B cell (primary cell): ENCODE results near the gene ARHGAP28. TPM values are rescaled to one million over a fixed set of nuclear protein-coding genes. Genes with fewer than 3 reads are reported as not detected.

Experiments used
- ATAC-seq: fragments of 200-7000 bp; cut with Tn5 transposase; one replicate; pipeline ENCODE4 v1.10.0; 2021; ENCODE audit warnings: low read depth, mild to moderate bottlenecking, moderate number of reproducible peaks, moderate library complexity
- CTCF ChIA-PET: fragments of 350-600 bp; sonication (Branson Sonifier 250); formaldehyde crosslinking; loops from one replicate; lab custom pipeline; 2021; ENCODE audit warnings: antibody characterized with exemption, inconsistent platforms; lab: Charles Lee
- POLR2A ChIA-PET: fragments of 350-600 bp; sonication (Branson Sonifier 250); formaldehyde crosslinking; loops from one replicate; lab custom pipeline; 2021; ENCODE audit warnings: antibody characterized with exemption; lab: Charles Lee
- DNase-seq: peaks from one replicate; pipeline ENCODE4 v3.0.0; 2013
- H2AFZ ChIP-seq: 2 replicates; pipeline ENCODE4 v1.6.1; 2012; ENCODE audit warnings: mild to moderate bottlenecking, low read depth, low read length; ENCODE audit not compliant: insufficient read depth, poor library complexity, severe bottlenecking
- H3K27ac ChIP-seq, 2 donors: 1 replicate in 1 of 2; 2 replicates in 1 of 2; pipeline ENCODE4 v1.5.1; 2012 to 2013; ENCODE audit warnings: low read length in 2 of 2, mild to moderate bottlenecking in 2 of 2, moderate library complexity in 1 of 2
- H3K27me3 ChIP-seq, 4 experiments: fragments of 200-600 bp in 1 of 4; sonication (generic) in 1 of 4; replicated peaks in 1 of 4; 1 replicate in 2 of 4; 2 replicates in 2 of 4; pipeline versions ENCODE4 v1.6.1 to v1.7.0; 2013 to 2016; ENCODE audit warnings: low read length in 3 of 4, mild to moderate bottlenecking in 2 of 4, mixed read lengths in 1 of 4, moderate library complexity in 1 of 4; ENCODE audit not compliant: insufficient read depth in 4 of 4, control insufficient read depth in 3 of 4; ENCODE audit errors: control extremely low read depth in 1 of 4
- H3K36me3 ChIP-seq, 2 experiments: replicated peaks in 1 of 2; 1 replicate in 1 of 2; 2 replicates in 1 of 2; pipeline versions ENCODE4 v1.6.1 to v1.7.1; 2013; ENCODE audit warnings: low read length in 1 of 2; ENCODE audit not compliant: insufficient read depth in 2 of 2, control insufficient read depth in 1 of 2; ENCODE audit errors: control extremely low read depth in 1 of 2, extremely low read depth in 1 of 2
- H3K4me1 ChIP-seq, 2 donors: fragments of 200-600 bp in 1 of 2; sonication (generic) in 1 of 2; 1 replicate in 1 of 2; 2 replicates in 1 of 2; pipeline versions ENCODE4 v1.5.1 to v1.6.1; 2013 to 2017; ENCODE audit warnings: low read length in 2 of 2; ENCODE audit not compliant: control insufficient read depth in 2 of 2, insufficient read depth in 2 of 2
- H3K4me2 ChIP-seq: replicated peaks from 2 replicates; pipeline ENCODE3; 2012; ENCODE audit warnings: mild to moderate bottlenecking, low read depth, low read length; ENCODE audit not compliant: poor library complexity, severe bottlenecking
- H3K4me3 ChIP-seq, 5 experiments: fragments of 200-600 bp in 1 of 5; sonication (generic) in 1 of 5; 1 replicate in 3 of 5; 2 replicates in 2 of 5; pipeline versions ENCODE4 v1.5.1 to v1.7.0; 2011 to 2016; ENCODE audit warnings: low read length in 4 of 5, mild to moderate bottlenecking in 4 of 5, low read depth in 2 of 5, control low read depth in 1 of 5, moderate library complexity in 1 of 5; ENCODE audit not compliant: insufficient read depth in 1 of 5; ENCODE audit errors: control extremely low read depth in 1 of 5, extremely low read depth in 1 of 5
- H3K79me2 ChIP-seq: fragments of 200-600 bp; sonication (generic); one replicate; pipeline ENCODE4 v1.6.0; 2016; ENCODE audit warnings: low read length; ENCODE audit not compliant: control insufficient read depth, insufficient read depth
- H3K9ac ChIP-seq: fragments of 200-600 bp; sonication (generic); 2 replicates; pipeline ENCODE4 v1.6.1; 2017; ENCODE audit warnings: mild to moderate bottlenecking, low read length, moderate library complexity
- H3K9me3 ChIP-seq, 3 donors: one replicate each; pipeline versions ENCODE4 v1.6.1 to v1.7.1; 2013; ENCODE audit warnings: low read length in 2 of 3; ENCODE audit not compliant: control insufficient read depth in 2 of 3, insufficient read depth in 1 of 3; ENCODE audit errors: control extremely low read depth in 1 of 3
- H4K20me1 ChIP-seq: 2 replicates; pipeline ENCODE4 v1.6.0; 2012; ENCODE audit warnings: mild to moderate bottlenecking, low read length; ENCODE audit not compliant: insufficient read depth, control insufficient read depth, poor library complexity, severe bottlenecking
- H3K27ac Mint-ChIP-seq: one replicate; pipeline ENCODE4 v1.8.0; 2021; ENCODE audit warnings: mixed read lengths
- H3K27me3 Mint-ChIP-seq: one replicate; pipeline ENCODE4 v1.8.0; 2021; ENCODE audit warnings: mixed read lengths
- H3K4me1 Mint-ChIP-seq: one replicate; pipeline ENCODE4 v1.8.0; 2021; ENCODE audit warnings: mixed read lengths
- H3K4me3 Mint-ChIP-seq: one replicate; pipeline ENCODE4 v1.8.0; 2021; ENCODE audit warnings: mixed read lengths
- H3K9me3 Mint-ChIP-seq: one replicate; pipeline ENCODE4 v1.8.0; 2022; ENCODE audit warnings: mixed read lengths; ENCODE audit not compliant: insufficient read depth
- EZH2 ChIP-seq: IDR thresholded peaks from 2 replicates; pipeline ENCODE4 v1.6.1; 2012; ENCODE audit warnings: borderline replicate concordance, low read depth, mild to moderate bottlenecking, moderate library complexity, low read length; ENCODE audit not compliant: insufficient read depth, poor library complexity, severe bottlenecking
- WGBS: methylation state at CpG from one replicate; pipeline ENCODE4 v1.1.5; 2013; ENCODE audit warnings: missing lambda C conversion rate; ENCODE audit not compliant: insufficient coverage; 5-methylcytosine and 5-hydroxymethylcytosine counted together
- intact Hi-C: fragments of 100-400 bp; cut with micrococcal nuclease; formaldehyde crosslinking; loops from one replicate; pipeline ENCODE4 v1.10.0; 2022
- polyA plus RNA-seq: library from polyadenylated mRNA; depleted of rRNA; stranded (reverse); fragments of >200 nt; gene quantifications from 2 replicates; pipeline ENCODE4 v1.2.3, GENCODE V29; 2012
- total RNA-seq, 2 donors: library from RNA; stranded (reverse); fragments of 120-200 nt in 1 of 2; gene quantifications; 1 replicate in 1 of 2; 2 replicates in 1 of 2; pipeline versions ENCODE4 v1.2.3 to v1.2.4, GENCODE V29; 2013 to 2022
- TF ChIP-seq, protein P1 (sequence below): fragments of 200-600 bp; IDR thresholded peaks from one replicate; pipeline ENCODE4 v1.8.0; 2022; ENCODE audit warnings: antibody characterized with exemption, mild to moderate bottlenecking

The ARHGAP28 gene
- total and polyA plus RNA-seq, 2 donors (not counting 1 experiment from before 2014, with no cell fraction given): not detected

DNA sequence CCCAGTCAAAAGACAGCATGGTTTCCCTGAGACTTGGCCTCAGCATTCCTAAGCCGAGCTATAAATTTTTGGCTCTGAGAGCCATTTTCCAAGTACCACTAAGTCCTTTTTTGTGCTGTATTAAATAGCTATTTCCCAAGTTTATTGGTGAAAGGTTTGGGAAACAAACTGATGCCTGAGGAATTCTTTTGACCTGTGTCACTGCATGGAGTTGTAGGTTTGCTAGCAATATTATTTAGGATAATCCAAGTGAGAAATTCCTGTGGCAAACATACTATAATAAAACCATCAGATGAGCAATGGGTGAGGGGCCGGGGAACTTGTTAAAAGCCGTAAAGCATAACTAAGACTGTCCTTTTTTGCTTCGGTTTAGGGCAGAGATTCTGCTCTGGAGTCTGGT, 28.4 kb downstream of the ARHGAP28 start:
- DNase-seq (no peak), ATAC-seq (no peak)
- POLR2A ChIA-PET: no interaction called here
- no peak overlapping the region for H3K27ac Mint-ChIP-seq
- Histone ChIP-seq H3K79me2 (no peaks in the 10 kb centered on the region), H3K4me2 (no peak overlapping the region), H3K4me1 (no peaks in the 10 kb centered on the region), H3K9me3 (no peaks in the 10 kb centered on the region), H2AFZ (no peak overlapping the region), H3K4me3 (no peak overlapping the region), H4K20me1 (no peaks in the 10 kb centered on the region), H3K36me3 (no peaks in the 10 kb centered on the region), H3K9ac (no peak overlapping the region), H3K27me3 (no peaks in the 10 kb centered on the region), H3K27ac (no peak overlapping the region)
- intact Hi-C loops: no loop called here
- 84% methylated on average over 3 of the region's 4 CpGs for WGBS
- H3K9me3 Mint-ChIP-seq: no peaks in the 10 kb centered on the region
- H3K4me1 Mint-ChIP-seq: no peaks in the 10 kb centered on the region
- no peak overlapping the region for H3K4me3 Mint-ChIP-seq
- CTCF ChIA-PET: no interaction called here
- H3K27me3 Mint-ChIP-seq: no peaks in the 10 kb centered on the region
- TF ChIP-seq EZH2: no peak

DNA sequence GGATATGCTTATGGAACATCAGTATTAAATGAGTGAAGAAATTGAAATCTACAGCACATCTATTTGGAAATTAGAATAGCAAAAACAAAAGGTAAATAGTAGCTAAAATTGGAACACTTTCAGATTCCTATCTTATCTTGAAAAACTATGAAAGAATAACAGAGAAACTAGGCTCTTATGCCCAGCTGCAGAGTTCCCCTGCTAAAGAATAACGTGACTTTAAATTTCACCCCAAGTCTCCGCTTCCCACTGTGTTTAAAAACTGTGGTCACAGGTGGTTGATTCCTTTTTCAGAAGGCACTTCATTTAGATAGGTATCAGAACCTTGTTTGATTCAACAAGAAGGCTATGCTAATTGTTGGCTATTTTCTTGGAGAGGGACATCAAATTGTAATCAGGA, 30.1 kb downstream of the ARHGAP28 start:
- Histone ChIP-seq H3K4me1 (no peaks in the 10 kb centered on the region), H3K79me2 (no peaks in the 10 kb centered on the region), H3K27me3 (no peaks in the 10 kb centered on the region), H3K4me2 (no peak overlapping the region), H3K27ac (no peak overlapping the region), H4K20me1 (no peaks in the 10 kb centered on the region), H3K36me3 (no peaks in the 10 kb centered on the region), H3K9me3 (no peaks in the 10 kb centered on the region), H3K4me3 (no peak overlapping the region), H3K9ac (no peak overlapping the region), H2AFZ (no peak overlapping the region)
- Mint-ChIP-seq H3K9me3 (no peaks in the 10 kb centered on the region), H3K27ac (no peak overlapping the region), H3K4me3 (no peak overlapping the region), H3K4me1 (no peaks in the 10 kb centered on the region), H3K27me3 (no peaks in the 10 kb centered on the region)
- no peak for ATAC-seq
- DNase-seq: no peak
- ChIA-PET CTCF (no interaction called here), POLR2A (no interaction called here)
- WGBS: 0% methylated on average over 1 of the region's 2 CpGs
- intact Hi-C loops: no loop called here
- TF ChIP-seq, protein P1, sequence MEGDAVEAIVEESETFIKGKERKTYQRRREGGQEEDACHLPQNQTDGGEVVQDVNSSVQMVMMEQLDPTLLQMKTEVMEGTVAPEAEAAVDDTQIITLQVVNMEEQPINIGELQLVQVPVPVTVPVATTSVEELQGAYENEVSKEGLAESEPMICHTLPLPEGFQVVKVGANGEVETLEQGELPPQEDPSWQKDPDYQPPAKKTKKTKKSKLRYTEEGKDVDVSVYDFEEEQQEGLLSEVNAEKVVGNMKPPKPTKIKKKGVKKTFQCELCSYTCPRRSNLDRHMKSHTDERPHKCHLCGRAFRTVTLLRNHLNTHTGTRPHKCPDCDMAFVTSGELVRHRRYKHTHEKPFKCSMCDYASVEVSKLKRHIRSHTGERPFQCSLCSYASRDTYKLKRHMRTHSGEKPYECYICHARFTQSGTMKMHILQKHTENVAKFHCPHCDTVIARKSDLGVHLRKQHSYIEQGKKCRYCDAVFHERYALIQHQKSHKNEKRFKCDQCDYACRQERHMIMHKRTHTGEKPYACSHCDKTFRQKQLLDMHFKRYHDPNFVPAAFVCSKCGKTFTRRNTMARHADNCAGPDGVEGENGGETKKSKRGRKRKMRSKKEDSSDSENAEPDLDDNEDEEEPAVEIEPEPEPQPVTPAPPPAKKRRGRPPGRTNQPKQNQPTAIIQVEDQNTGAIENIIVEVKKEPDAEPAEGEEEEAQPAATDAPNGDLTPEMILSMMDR: no peak
- TF ChIP-seq EZH2: no peak
